Erythroblast (primary cell): ENCODE data around the gene MKS1.

Source experiments
- GATA1 ChIP-seq: IDR thresholded peaks from 2 replicates; pipeline ENCODE4 v1.6.1; 2011; ENCODE audit warnings: low read depth, mild to moderate bottlenecking, control low read depth, low read length, moderate library complexity
- POLR2A ChIP-seq: IDR thresholded peaks from 2 replicates; pipeline ENCODE4 v1.6.1; 2011; ENCODE audit warnings: mild to moderate bottlenecking, low read length

GRCh38 chr17:58204796-58205195 is 14.3 kb downstream of the MKS1 start:
- TF ChIP-seq POLR2A (no peak), GATA1 (no peak)
